HG02678 (cell line): ENCODE results near the gene NKX2-4.
"Not testable (repeated sequence)": the region's sequence is repeated elsewhere in the genome, so short reads cannot be mapped to it uniquely, and the experiment has no call there.

ENCODE experiments used
- ATAC-seq: cut with Tn5 transposase; IDR thresholded peaks from one replicate; pipeline ENCODE4 v1.9.1; 2021; ENCODE audit warnings: mild to moderate bottlenecking, moderate library complexity; ENCODE audit not compliant: unreplicated experiment

NKX2-4 gene

GRCh38 chr20:21397341-21398108 is at the start of gene NKX2-4:
NKX2-4 (minus strand) TSS chr20:21397526; CDS start chr20:21397399, 127 bp downstream.
- ATAC-seq: no peak

GRCh38 chr20:21437816-21438215 is 40.5 kb upstream of the NKX2-4 start:
- ATAC-seq: no peak

GRCh38 chr20:21437248-21437647 is 39.9 kb upstream of the NKX2-4 start:
- ATAC-seq: no peak

- ATAC-seq: no peak
Observed at GRCh38 chr20:21436205-21436604, 38.9 kb upstream of the NKX2-4 start.

GRCh38 chr20:21435576-21435975 is 38.2 kb upstream of the NKX2-4 start:
- ATAC-seq: no peak

GRCh38 chr20:21433329-21433890 is 36.1 kb upstream of the NKX2-4 start:
- no peak for ATAC-seq

- no peak for ATAC-seq
Observed at GRCh38 chr20:21432911-21433310, 35.6 kb upstream of the NKX2-4 start.

- no peak for ATAC-seq
Observed at GRCh38 chr20:21430020-21430419, 32.7 kb upstream of the NKX2-4 start.

- ATAC-seq: no peak
Observed at GRCh38 chr20:21424846-21425245, 27.5 kb upstream of the NKX2-4 start.

GRCh38 chr20:21423712-21424111 is 26.4 kb upstream of the NKX2-4 start:
- not testable (repeated sequence) for ATAC-seq

- ATAC-seq: no peak
Observed at GRCh38 chr20:21421601-21422236, 24.4 kb upstream of the NKX2-4 start.

- ATAC-seq: not testable (repeated sequence)
Observed at GRCh38 chr20:21419147-21419546, 21.8 kb upstream of the NKX2-4 start.

GRCh38 chr20:21413996-21414395 is 16.7 kb upstream of the NKX2-4 start:
- ATAC-seq: not testable (repeated sequence)

- no peak for ATAC-seq
Observed at GRCh38 chr20:21411725-21412124, 14.4 kb upstream of the NKX2-4 start.

GRCh38 chr20:21399005-21399475 is 1.7 kb upstream of the NKX2-4 start:
- ATAC-seq: no peak

- no peak for ATAC-seq
Observed at GRCh38 chr20:21398109-21399004, 1.0 kb upstream of the NKX2-4 start.

GRCh38 chr20:21396599-21397340 is 556 bp downstream of the NKX2-4 start:
- no peak for ATAC-seq

GRCh38 chr20:21395666-21396598 is 1.4 kb downstream of the NKX2-4 start:
- no peak for ATAC-seq

- ATAC-seq: no peak
Observed at GRCh38 chr20:21395051-21395665, 2.2 kb downstream of the NKX2-4 start.
